SJCRH30 (cell line): ENCODE measurements around the gene TET3. TPM values are rescaled to one million over a fixed set of nuclear protein-coding genes. Genes with fewer than 3 reads are reported as not detected.

Experiments
- DNase-seq, 2 experiments: peaks; one replicate each; pipeline ENCODE4 v3.0.0-alpha.2; 2015 to 2020
- H3K27ac ChIP-seq: fragments of 250-450 bp; sonication (Bioruptor Pico); 2 replicates; pipeline ENCODE4 v1.5.1; 2020; ENCODE audit warnings: mild to moderate bottlenecking, moderate library complexity
- H3K27me3 ChIP-seq: fragments of 250-450 bp; sonication (Bioruptor Pico); 2 replicates; pipeline ENCODE4 v1.5.1; 2020; ENCODE audit warnings: mild to moderate bottlenecking, moderate library complexity
- H3K36me3 ChIP-seq: fragments of 250-450 bp; sonication (Bioruptor Pico); 2 replicates; pipeline ENCODE4 v1.5.1; 2020; ENCODE audit warnings: mild to moderate bottlenecking, moderate library complexity
- H3K4me1 ChIP-seq: fragments of 250-450 bp; sonication (Bioruptor Pico); 2 replicates; pipeline ENCODE4 v1.5.1; 2020; ENCODE audit warnings: mild to moderate bottlenecking, moderate library complexity
- H3K4me3 ChIP-seq: fragments of 250-450 bp; sonication (Bioruptor Pico); 2 replicates; pipeline ENCODE4 v1.5.1; 2020; ENCODE audit warnings: mild to moderate bottlenecking, moderate library complexity
- H3K9me3 ChIP-seq: fragments of 250-450 bp; sonication (Bioruptor Pico); replicated peaks from 2 replicates; pipeline ENCODE4 v1.5.1; 2020; ENCODE audit warnings: mild to moderate bottlenecking, moderate library complexity
- total RNA-seq: library from RNA; depleted of rRNA; stranded (reverse); fragments of >200 nt; shearing (Covaris generic); gene quantifications from 2 replicates; pipeline ENCODE4 v1.2.3, GENCODE V29; 2014

The TET3 gene
- total RNA-seq, 1 experiment from 2014 or later = 16.3 TPM

GRCh38 chr2:74017223-74017622 lies 32.5 kb downstream of the TET3 start:
- DNase-seq = no peak
- no peaks in the 10 kb centered on the region for H3K9me3 ChIP-seq
- H3K4me3 ChIP-seq = no peak overlapping the region
- H3K27ac ChIP-seq = no peak overlapping the region
- no peaks in the 10 kb centered on the region for H3K36me3 ChIP-seq
- no peaks in the 10 kb centered on the region for H3K4me1 ChIP-seq
- H3K27me3 ChIP-seq = no peaks in the 10 kb centered on the region

DNA sequence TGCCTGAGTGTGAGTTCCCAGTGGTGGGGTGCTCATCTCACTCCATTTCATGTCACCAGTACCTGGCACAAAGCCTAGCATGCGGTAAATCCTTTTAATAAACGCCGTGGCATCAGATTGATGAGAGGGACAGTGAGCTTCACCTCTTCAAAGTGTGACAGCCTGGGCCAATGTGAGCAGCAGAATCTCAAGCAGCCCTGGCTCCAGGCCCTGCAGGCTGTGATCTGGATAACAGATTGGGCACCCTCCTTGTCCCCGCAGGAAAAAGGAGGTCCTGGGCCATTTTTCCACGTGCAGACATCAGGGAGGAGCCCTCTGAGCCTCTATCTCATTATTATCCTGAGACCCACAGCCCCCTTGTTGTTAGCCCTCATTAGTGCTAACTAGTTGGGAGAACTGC lies 34.8 kb downstream of the TET3 start:
- Histone ChIP-seq H3K36me3 (no peaks in the 10 kb centered on the region), H3K27me3 (no peaks in the 10 kb centered on the region), H3K4me1 (no peaks in the 10 kb centered on the region), H3K27ac (no peak overlapping the region), H3K9me3 (no peaks in the 10 kb centered on the region), H3K4me3 (no peak overlapping the region)
- no peak for DNase-seq

DNA sequence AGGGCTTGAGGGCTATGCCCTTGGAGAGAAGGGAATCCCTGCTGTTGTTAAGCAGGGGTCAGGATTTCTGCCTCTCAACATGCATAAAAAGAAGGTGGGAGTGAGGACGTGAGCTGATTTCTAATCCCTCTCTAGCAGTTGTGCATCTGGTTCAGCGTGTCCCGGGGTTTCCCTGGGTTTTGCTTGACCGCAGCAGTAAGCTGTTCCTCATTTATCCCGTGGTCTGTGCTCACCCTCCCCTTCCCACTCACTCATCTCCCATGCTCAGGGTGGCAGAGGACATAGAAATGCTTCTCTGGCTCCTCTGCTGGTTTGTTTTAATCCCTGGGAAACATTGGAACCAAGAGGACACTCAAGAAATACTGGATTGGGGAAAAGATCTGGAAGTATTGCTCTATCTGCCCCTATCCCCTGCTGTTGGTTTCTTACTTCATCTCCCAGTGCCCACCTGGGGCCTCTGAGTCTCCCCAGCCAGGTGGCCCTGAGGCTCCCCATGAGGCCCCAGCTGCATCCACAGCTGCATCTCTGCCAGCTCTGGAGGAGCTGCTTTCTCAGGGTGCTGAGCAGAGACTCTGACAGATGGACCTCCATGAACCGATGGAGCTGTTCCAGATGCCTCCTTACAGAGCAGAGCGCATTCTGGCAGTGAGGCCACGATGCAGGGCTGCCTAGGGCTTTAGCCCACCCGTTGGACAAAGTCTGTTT lies 36.1 kb downstream of the TET3 start:
- DNase-seq = no peak
- H3K27me3 ChIP-seq = no peaks in the 10 kb centered on the region
- no peaks in the 10 kb centered on the region for H3K36me3 ChIP-seq
- H3K4me3 ChIP-seq = no peak overlapping the region
- no peak overlapping the region for H3K27ac ChIP-seq
- no peaks in the 10 kb centered on the region for H3K4me1 ChIP-seq
- no peaks in the 10 kb centered on the region for H3K9me3 ChIP-seq

DNA sequence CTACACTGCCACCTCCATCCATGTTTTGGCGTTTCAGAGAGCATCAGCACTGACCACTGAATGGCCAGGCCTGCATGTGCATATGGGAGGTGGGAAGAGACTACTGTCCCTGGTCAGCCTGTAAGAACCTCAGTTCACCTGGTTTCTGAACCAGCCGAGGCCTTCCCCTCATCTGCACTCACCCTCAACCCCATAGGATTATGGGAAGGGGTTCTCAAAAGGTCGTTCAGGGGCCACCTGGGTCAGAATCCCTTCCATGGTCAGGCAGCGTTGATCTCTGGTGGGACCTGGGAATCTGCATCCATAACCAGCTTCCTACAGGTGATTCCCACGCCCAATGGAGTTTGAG lies 36.7 kb downstream of the TET3 start:
- Histone ChIP-seq H3K4me3 (no peak overlapping the region), H3K36me3 (no peaks in the 10 kb centered on the region), H3K4me1 (no peaks in the 10 kb centered on the region), H3K9me3 (no peaks in the 10 kb centered on the region), H3K27ac (no peak overlapping the region), H3K27me3 (no peaks in the 10 kb centered on the region)
- no peak for DNase-seq

DNA sequence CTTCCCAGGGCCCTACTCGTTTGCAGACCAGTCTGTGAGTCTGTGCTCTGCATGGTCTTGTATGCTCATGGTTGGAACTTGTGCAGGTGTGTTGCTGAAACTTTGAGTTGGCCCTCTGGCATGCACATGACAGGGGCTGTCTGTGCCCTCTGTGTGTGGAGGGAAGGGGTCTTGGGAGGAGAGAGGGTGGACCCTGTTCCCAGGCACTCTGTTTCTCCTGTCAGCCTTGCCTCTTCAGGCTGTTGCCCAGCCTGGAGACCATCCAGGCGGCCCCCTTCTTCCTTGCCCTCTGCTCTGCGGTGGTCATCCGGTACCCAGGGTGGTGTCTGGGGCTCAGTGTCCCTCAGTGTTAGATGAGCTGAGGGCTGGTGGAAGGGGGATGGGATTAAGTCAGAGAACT lies 39.5 kb downstream of the TET3 start:
- DNase-seq = no peak
- no peak overlapping the region for H3K4me3 ChIP-seq

DNA sequence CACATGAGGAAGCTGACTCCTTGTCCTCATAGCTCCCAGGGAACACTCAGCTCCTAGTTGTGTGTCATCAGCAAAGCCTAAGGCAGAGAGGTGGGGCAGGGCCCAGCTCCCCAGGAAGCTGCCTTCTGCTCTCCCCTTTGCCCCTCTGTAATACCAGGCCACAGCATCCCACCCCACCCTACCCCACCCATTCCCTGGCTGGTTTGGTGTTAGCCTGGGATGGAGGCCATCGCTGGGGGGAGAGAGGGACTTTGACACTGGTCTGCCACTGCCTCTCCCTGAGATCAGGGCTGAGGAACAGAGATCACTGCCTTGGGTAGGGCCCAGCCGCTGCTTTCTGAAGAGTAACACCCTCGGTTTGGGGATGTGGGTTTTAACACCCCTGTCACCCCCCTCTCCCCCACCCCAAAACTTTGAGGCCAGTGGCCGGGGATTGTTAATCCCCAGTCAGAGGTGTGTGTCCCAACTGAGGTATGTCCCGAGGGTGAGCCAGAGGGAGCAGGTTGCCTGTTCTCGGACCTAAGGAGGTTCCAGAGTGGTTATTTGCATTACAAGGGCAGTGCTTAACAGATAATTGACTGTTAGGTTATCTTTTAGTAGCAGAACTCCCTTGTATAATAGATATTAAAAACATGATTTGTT lies 41.4 kb downstream of the TET3 start:
- peaks cover 9% of the 10 kb centered on the region for H3K9me3 ChIP-seq
- H3K27me3 ChIP-seq = no peaks in the 10 kb centered on the region
- no peak overlapping the region for H3K4me3 ChIP-seq
- no peak overlapping the region for H3K27ac ChIP-seq
- DNase-seq = no peak
- no peaks in the 10 kb centered on the region for H3K36me3 ChIP-seq
- peaks cover under 1% of the 10 kb centered on the region for H3K4me1 ChIP-seq

More for the DNA sequence above, 39.5 kb downstream of the TET3 start:
- H3K9me3 ChIP-seq = peaks cover 9% of the 10 kb centered on the region
- H3K27ac ChIP-seq = no peak overlapping the region
- no peaks in the 10 kb centered on the region for H3K27me3 ChIP-seq
- no peaks in the 10 kb centered on the region for H3K36me3 ChIP-seq
- no peaks in the 10 kb centered on the region for H3K4me1 ChIP-seq

DNA sequence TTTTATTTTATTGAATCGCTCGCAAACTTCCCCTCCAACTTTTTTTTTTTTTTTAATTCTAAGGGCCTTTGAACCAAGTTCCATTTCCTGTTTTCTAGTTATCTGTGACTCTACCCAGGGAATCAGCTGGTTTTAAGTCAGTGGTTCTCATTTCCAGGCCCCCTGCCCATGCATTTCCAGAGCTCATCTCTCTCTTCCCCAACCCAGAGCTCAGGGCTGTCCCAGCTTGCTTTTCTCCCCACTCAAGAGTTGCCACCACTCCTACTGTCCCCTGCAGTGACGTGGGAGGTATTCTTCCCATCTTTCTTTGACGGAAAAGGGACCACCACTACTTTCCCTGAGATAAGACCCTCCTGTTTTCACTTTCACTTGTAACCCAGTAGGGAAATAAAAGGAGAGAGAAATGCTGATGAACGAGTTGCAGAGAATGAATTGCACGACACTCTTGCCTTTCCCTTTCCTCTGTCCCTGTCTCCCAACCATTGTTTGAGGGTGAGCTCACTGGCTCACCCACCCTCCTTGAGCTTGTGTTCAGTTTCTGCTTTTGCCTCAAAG lies 42.1 kb downstream of the TET3 start:
- Histone ChIP-seq H3K4me1 (peaks cover 7% of the 10 kb centered on the region), H3K36me3 (no peaks in the 10 kb centered on the region), H3K9me3 (peaks cover 9% of the 10 kb centered on the region), H3K27me3 (no peaks in the 10 kb centered on the region), H3K27ac (no peak overlapping the region), H3K4me3 (no peak overlapping the region)
- no peak for DNase-seq

DNA sequence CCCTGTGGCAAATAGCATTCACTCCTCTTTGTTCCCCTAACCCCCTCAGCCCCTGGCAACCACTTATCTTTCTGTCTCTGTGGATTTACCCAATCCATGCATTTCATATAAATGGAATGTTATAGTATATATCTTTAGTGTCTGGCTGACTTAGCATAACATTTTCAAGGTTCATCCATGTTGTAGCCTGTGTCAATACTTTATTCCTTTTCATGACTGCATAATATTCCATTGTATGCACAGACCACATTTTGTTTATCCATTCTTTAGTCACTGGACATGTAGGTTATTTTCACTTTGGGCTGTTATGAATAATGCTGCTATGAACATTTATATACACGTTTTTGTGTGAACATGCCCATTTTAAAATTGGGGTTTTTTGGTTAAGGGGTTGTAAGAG lies 42.8 kb downstream of the TET3 start:
- Histone ChIP-seq H3K27ac (no peak overlapping the region), H3K36me3 (no peaks in the 10 kb centered on the region), H3K4me3 (no peak overlapping the region), H3K4me1 (peaks cover 11% of the 10 kb centered on the region), H3K27me3 (no peaks in the 10 kb centered on the region), H3K9me3 (peaks cover 9% of the 10 kb centered on the region)
- DNase-seq = no peak

DNA sequence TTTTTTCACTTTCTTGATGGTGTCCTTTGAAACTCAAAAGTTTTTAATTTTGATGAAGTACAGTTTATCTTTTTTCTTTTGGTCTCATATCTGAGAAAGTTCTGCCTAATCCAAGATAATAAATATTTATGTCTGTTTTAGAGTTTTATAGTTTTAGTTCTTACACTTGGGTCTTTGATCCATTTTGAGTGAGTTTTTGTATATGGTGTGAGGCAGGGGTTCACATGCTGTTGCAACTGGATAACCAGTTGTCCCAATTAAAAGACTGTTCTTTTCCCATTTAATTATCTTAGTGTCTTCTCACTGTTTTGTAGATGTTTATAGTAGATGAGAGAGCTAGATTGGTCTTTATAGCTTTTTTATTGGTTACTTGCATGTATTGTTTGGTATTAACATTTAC lies 43.6 kb downstream of the TET3 start:
- peaks cover 9% of the 10 kb centered on the region for H3K9me3 ChIP-seq
- no peak overlapping the region for H3K4me3 ChIP-seq
- DNase-seq = no peak
- H3K27ac ChIP-seq = no peak overlapping the region
- no peaks in the 10 kb centered on the region for H3K27me3 ChIP-seq
- H3K36me3 ChIP-seq = no peaks in the 10 kb centered on the region
- peaks cover 16% of the 10 kb centered on the region for H3K4me1 ChIP-seq

DNA sequence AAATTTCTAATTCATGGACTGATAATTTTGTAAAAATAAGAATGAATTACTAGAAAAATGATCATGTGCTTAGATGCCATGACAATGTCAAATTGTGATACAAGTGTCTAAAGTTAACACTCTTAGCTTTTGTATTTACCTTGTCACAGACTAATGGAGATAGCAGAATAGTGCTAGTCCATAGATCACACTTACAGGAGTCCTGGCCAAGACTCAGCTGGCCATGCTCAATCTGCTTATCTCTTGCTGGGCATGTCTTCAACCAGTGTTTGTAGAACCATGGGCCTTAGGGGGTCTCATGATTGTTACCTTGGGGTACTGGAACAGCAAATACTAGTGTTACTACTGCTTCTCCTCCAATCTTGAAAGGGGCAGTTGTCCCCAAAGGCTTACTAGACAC lies 44.0 kb downstream of the TET3 start:
- no peak overlapping the region for H3K4me3 ChIP-seq
- H3K27me3 ChIP-seq = no peaks in the 10 kb centered on the region
- H3K36me3 ChIP-seq = no peaks in the 10 kb centered on the region
- DNase-seq = no peak
- H3K9me3 ChIP-seq = peaks cover 9% of the 10 kb centered on the region
- no peak overlapping the region for H3K27ac ChIP-seq
- peaks cover 21% of the 10 kb centered on the region for H3K4me1 ChIP-seq

DNA sequence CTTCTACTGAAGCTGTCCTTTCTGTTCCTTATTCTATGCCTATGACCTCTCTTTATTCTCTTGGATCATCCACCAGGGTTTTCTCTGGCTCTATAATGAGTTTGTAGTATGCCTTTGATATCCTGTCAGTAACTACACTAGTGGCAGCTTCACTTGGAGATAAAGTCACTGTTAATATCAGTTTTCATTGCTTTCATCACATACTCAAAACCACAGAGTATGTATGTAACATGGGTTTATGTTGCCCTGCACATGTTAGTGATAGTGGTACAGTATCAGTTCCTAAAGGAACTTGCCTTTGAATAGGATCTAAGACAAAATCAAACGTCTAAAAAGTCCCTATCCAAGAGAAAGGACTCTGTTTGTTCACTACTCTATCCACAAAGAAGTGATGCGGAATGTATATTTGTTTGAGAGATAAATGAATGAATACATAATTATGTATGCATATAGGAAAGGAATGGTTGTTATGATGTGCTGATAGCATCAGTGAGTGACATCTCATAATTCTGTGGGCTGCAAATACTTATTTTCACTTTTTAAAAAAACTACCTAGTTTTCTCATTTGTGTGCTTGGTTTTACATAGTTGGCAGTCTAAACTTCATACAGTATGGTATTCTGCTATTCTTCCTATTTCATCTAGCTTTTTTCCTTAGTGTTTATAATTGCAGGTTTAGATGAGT lies 45.1 kb downstream of the TET3 start:
- H3K4me1 ChIP-seq = peaks cover 22% of the 10 kb centered on the region
- H3K27me3 ChIP-seq = no peaks in the 10 kb centered on the region
- H3K27ac ChIP-seq = no peak overlapping the region
- no peaks in the 10 kb centered on the region for H3K36me3 ChIP-seq
- no peak for DNase-seq
- H3K9me3 ChIP-seq = peaks cover 9% of the 10 kb centered on the region
- H3K4me3 ChIP-seq = no peak overlapping the region

- H3K4me3 ChIP-seq = no peak overlapping the region
- peaks cover 9% of the 10 kb centered on the region for H3K9me3 ChIP-seq
- H3K4me1 ChIP-seq = peaks cover 22% of the 10 kb centered on the region
- H3K36me3 ChIP-seq = no peaks in the 10 kb centered on the region
- H3K27me3 ChIP-seq = no peaks in the 10 kb centered on the region
- no peak for DNase-seq
- no peak overlapping the region for H3K27ac ChIP-seq
These were observed 46.5 kb downstream of the TET3 start for GRCh38 chr2:74031221-74031620.

- no peaks in the 10 kb centered on the region for H3K27me3 ChIP-seq
- peaks cover 9% of the 10 kb centered on the region for H3K9me3 ChIP-seq
- peak overlapping the region; percentile 25; the same call in 1 of the 2 replicates for H3K27ac ChIP-seq
- peaks cover 29% of the 10 kb centered on the region for H3K4me1 ChIP-seq
- H3K36me3 ChIP-seq = no peaks in the 10 kb centered on the region
- no peak for DNase-seq
- H3K4me3 ChIP-seq = peak overlapping the region; percentile 27
These were observed 47.2 kb downstream of the TET3 start for GRCh38 chr2:74031959-74032287.

DNA sequence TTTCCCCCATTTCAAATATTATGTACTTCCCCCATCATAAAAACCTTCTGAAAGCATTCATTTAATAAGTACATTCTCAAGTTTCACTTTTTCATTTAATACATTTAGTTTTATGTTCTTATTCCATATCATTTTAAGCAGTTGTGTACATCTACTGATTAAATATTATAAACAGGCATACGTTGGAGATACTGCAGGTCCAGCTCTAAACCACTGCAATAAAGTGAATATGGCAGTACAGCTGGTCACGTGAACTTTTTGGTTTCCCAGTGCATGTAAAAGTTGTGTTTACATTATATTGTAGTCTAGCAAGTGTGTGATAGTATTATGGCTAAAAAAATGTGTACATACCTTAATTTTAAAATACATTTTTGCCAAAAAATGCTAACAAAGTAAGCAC lies 48.7 kb downstream of the TET3 start:
- H3K36me3 ChIP-seq = no peaks in the 10 kb centered on the region
- no peaks in the 10 kb centered on the region for H3K27me3 ChIP-seq
- peaks cover 2% of the 10 kb centered on the region; the same call in 1 of the 2 replicates for H3K9me3 ChIP-seq
- peaks cover 39% of the 10 kb centered on the region for H3K4me1 ChIP-seq
- H3K27ac ChIP-seq = no peak overlapping the region; the same call in 1 of the 2 replicates
- H3K4me3 ChIP-seq = peak overlapping the region; percentile 46; the same call in 1 of the 2 replicates
- DNase-seq = no peak
